GM18507 (cell line): Measurements from ENCODE around the gene VPS35L.
"Not testable (repeated sequence)": the region's sequence is repeated elsewhere in the genome, so short reads cannot be mapped to it uniquely, and the experiment has no call there.

Experiments
- DNase-seq: peaks from one replicate; pipeline ENCODE4 v3.0.0; 2011; ENCODE audit warnings: low read depth; ENCODE audit not compliant: insufficient read length; ENCODE audit errors: extremely low spot score
- FAIRE-seq: peaks from 2 replicates; lab custom pipeline; 2011; peaks lifted over from hg19 to GRCh38; lab: Jason Lieb, UNC

VPS35L gene

DNA sequence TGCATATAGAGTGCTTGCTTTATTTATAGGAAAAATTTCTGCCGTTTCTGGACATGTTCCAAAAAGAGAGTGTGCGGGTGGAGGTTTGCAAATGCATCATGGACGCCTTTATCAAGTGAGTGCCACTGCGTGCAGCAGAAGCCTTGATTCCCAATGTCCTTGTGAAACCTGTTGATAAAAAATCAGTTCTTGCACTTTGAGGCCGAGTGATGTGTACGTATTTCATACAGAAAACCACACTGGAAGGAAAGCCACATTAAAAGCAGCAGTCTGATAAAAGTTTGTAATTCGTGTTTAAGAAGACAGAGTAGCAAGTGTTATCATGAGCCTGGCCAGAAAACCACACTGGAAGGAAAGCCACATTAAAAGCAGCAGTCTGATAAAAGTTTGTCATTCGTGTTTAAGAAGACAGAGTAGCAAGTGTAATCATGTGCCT is 84.5 kb downstream of the VPS35L start:
- no peak for FAIRE-seq
- DNase-seq = no peak

DNA sequence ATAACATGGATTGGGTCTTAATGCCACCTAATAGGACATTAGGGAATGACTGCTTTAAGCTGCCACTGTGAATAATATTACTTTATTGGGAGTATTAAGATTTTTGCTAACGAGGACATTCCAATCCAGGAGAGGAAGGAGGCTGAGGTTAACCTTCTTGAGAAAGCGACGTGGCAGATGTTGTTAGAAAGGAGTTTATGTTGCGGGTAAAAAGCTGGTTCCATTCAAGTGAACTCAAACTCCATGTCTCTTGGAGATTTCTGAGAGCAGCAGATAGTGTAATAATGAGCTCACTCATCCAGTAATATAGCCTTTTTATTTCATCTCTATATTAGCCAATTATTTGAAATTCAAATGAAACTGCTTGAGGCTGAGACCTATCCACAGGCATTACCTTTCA is 87.0 kb downstream of the VPS35L start:
- DNase-seq (no peak), FAIRE-seq (no peak)

DNA sequence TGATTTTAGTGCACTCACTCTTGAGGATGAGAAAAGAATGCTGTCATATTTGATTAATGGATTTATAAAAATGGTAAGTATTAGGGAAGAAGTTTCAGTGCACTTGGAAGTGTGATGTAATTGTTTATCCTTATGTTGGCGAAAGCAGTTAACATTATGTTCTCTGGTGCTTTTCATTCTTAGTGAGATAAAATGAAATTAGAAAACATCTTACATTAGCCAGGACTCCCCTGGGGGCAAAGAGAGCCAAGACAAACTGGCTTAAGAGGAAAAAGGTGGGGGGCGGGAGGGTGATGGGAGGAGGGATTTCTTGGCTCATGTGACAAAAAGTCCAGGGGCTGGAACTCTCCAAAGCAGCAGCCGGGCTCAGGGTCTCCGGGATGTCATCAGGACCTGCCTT is 89.4 kb downstream of the VPS35L start:
- DNase-seq = no peak
- no peak for FAIRE-seq

DNA sequence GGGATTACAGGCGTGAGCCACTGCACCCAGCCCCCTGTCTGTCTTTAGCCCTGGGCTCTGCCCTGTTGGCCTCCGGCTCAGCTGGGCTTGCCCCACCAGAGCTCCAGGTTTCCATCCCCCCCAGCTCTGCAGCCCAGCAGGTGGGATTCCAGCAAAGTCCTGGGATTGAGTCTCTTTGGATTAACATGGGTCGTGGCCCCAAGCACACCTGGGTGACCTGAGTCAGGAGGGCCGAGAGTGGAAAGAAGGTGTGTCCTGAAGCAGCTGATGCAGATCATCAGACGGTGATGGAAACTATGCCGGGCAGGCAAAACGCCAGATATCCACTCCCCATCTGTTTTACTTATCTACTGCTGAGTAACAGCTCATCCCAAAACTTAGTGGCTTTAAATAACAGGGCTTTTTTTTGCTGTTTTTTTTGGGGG is 90.1 kb downstream of the VPS35L start:
- DNase-seq (no peak), FAIRE-seq (no peak)

- FAIRE-seq = no peak
- DNase-seq = no peak
Measured at GRCh38 chr16:19649980-19650379, 94.5 kb downstream of the VPS35L start.

- DNase-seq (no peak), FAIRE-seq (no peak)
Measured at GRCh38 chr16:19654147-19654546, 98.6 kb downstream of the VPS35L start.

DNA sequence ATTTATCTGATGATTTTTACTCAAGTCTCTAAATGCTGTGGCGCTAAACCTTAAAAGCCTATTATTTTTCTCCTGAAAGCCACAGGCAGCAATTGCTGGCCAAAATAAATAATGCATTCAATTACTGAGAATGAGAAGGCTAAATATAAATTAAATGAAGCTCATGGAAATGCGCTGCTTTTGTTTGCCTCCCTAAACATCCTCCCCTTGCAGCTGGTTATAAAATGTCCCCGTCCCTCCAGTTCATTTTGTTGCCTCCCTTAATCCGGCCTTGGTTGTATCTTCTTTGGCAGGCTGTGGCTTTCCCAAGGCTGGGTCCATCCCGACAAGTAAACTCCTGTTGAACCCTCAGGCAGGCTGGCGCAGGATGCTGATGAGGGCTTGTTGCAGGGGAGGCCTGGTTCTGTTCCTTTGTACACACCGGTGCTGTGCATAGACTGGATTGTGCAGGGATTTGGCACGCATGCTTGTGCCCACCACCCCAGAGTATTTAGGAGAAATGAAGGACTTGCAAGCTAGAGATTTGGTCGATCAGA is 99.8 kb downstream of the VPS35L start:
- FAIRE-seq (no peak), DNase-seq (no peak)

DNA sequence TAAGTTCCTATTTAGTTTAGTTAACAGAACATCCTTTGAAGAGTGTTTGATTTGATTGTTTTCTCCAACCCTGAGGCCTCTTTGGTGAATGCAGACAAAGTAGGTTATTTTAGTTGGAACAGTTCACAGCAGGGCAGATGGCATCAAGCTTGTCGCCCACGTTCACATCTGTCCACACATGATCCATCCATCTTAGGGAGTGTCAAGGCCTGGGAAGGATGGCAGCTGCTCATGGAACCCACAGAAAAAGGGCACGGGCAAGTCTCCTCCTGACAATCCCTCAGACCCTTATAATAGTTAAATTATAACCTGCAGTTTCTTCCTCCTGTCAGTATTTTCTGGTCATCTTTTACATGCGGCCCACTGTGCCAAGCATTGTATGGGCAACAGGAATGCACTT is 102.3 kb downstream of the VPS35L start:
- DNase-seq (no peak), FAIRE-seq (no peak)

- no peak for FAIRE-seq
- DNase-seq = no peak
Measured at GRCh38 chr16:19659554-19659953, 104.1 kb downstream of the VPS35L start.

- FAIRE-seq = no peak
Measured at GRCh38 chr16:19660432-19660831, 104.9 kb downstream of the VPS35L start.

GRCh38 chr16:19662351-19662750 is 106.8 kb downstream of the VPS35L start:
- FAIRE-seq (no peak), DNase-seq (no peak)

More at GRCh38 chr16:19660432-19660831, 104.9 kb downstream of the VPS35L start:
- no peak for DNase-seq

- DNase-seq = no peak
- FAIRE-seq = no peak
Measured at GRCh38 chr16:19664166-19664565, 108.7 kb downstream of the VPS35L start.

- not testable (repeated sequence) for FAIRE-seq, DNase-seq
Measured at GRCh38 chr16:19665313-19665712, 109.8 kb downstream of the VPS35L start.

GRCh38 chr16:19666477-19666876 is 111.0 kb downstream of the VPS35L start:
- FAIRE-seq = no peak

GRCh38 chr16:19672378-19672777 is 116.9 kb downstream of the VPS35L start:
- DNase-seq (no peak), FAIRE-seq (no peak)

More at GRCh38 chr16:19666477-19666876, 111.0 kb downstream of the VPS35L start:
- no peak for DNase-seq

DNA sequence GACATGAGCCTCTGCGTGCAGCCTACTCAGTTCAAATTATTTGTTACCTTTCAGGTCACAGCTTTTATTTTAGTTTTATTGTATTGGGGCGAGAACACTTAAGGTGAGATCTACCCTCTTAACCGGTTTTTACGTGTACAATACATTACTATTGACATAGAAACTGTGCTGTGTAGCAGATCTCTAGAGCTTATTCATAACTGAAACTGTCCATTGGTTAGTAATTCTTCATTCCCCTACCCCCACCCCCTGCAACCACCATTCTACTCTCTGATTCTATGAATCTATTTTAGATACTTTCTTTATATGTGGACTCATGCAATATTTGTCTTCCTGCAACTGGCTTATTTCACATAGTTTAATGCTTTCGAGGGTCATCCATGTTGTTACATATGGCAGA is 119.0 kb downstream of the VPS35L start:
- FAIRE-seq = no peak
- no peak for DNase-seq

- FAIRE-seq = no peak
- DNase-seq = no peak
Measured at GRCh38 chr16:19677402-19677801, 121.9 kb downstream of the VPS35L start.

GRCh38 chr16:19678804-19679203 is 123.3 kb downstream of the VPS35L start:
- no peak for FAIRE-seq
- no peak for DNase-seq

DNA sequence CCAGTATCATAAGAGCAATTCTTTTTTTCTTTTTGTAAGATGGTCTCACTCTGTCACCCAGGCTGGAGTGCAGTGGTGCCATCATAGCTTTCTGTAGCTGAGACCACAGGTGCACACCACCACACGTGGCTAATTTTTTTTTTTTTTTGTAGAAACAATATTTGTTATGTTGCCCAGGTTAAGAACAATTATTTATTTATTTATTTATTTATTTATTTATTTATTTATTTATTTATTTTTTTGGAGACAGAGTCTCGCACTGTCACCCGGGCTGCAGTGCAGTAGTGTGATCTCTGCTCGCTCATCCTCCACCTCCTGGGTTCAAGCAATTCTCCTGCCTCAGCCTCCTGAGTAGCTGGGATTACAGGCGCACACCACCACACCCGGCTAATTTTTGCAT is 123.8 kb downstream of the VPS35L start:
- FAIRE-seq, DNase-seq: not testable (repeated sequence)

DNA sequence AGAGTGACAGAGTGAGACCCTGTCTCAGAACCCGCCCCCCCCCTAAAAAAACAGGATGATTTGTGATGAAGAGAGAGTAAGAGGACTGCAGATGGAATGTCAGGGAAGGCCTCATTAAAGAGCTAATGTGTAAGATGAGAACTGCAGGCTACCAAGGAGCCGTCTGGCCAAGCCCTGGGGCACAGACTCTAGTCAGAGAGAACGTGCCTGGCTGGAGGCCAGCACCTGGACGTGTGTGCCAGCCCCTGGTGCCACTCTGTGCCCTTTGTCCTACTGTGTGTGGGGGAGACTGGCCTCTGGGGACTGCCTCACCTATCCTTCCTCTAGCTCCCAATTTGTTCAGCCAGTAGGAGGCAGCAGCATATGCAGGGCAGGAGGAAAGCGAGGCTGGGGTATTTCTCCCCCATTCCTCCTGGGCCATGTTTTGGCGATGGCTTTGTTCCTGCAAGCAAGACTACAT is 125.4 kb downstream of the VPS35L start:
- FAIRE-seq (no peak), DNase-seq (no peak)

- DNase-seq = no peak
- FAIRE-seq = no peak
Measured at GRCh38 chr16:19681637-19682036, 126.1 kb downstream of the VPS35L start.
